SJSA1 (cell line): Measurements from ENCODE around the gene GALNT10. TPM values are rescaled to one million over a fixed set of nuclear protein-coding genes. Genes with fewer than 3 reads are reported as not detected.

Source experiments
- DNase-seq, 2 experiments: peaks; one replicate each; pipeline ENCODE4 v3.0.0-alpha.2; 2015 to 2020; ENCODE audit warnings: low spot score in 2 of 2, low read depth in 1 of 2
- H3K27ac ChIP-seq: fragments of 250-450 bp; sonication (Bioruptor Pico); 2 replicates; pipeline ENCODE4 v1.5.1; 2020; ENCODE audit warnings: mild to moderate bottlenecking, moderate library complexity
- H3K27me3 ChIP-seq: fragments of 250-450 bp; sonication (Bioruptor Pico); replicated peaks from 2 replicates; pipeline ENCODE4 v1.5.1; 2020; ENCODE audit warnings: mild to moderate bottlenecking, moderate library complexity
- H3K36me3 ChIP-seq: fragments of 250-450 bp; sonication (Bioruptor Pico); 2 replicates; pipeline ENCODE4 v1.5.1; 2020; ENCODE audit warnings: mild to moderate bottlenecking
- H3K4me1 ChIP-seq: fragments of 250-450 bp; sonication (Bioruptor Pico); replicated peaks from 2 replicates; pipeline ENCODE4 v1.6.1; 2021; ENCODE audit warnings: mild to moderate bottlenecking
- H3K4me3 ChIP-seq: fragments of 250-450 bp; sonication (Bioruptor Pico); 2 replicates; pipeline ENCODE4 v1.5.1; 2020; ENCODE audit warnings: mild to moderate bottlenecking
- H3K9me3 ChIP-seq: fragments of 250-450 bp; sonication (Bioruptor Pico); replicated peaks from 2 replicates; pipeline ENCODE4 v1.5.1; 2020; ENCODE audit warnings: mild to moderate bottlenecking
- total RNA-seq: library from RNA; depleted of rRNA; stranded (reverse); fragments of >200 nt; shearing (Covaris generic); gene quantifications from 2 replicates; pipeline ENCODE4 v1.2.3, GENCODE V29; 2014; rRNA removed

GALNT10 gene
- total RNA-seq, 1 experiment from 2014 or later, result 61.9 TPM

- peak; percentile 82 to 85 for DNase-seq
- Histone ChIP-seq H3K4me1 (peaks cover 11% of the 10 kb centered on the region), H3K36me3 (no peaks in the 10 kb centered on the region), H3K27me3 (peaks cover 30% of the 10 kb centered on the region), H3K9me3 (no peaks in the 10 kb centered on the region), H3K27ac (no peak overlapping the region), H3K4me3 (no peak overlapping the region)
These were observed 277.3 kb downstream of the GALNT10 start for GRCh38 chr5:154467655-154468354.

GRCh38 chr5:154470137-154470536, 279.6 kb downstream of the GALNT10 start:
- no peaks in the 10 kb centered on the region for H3K36me3 ChIP-seq
- no peak overlapping the region for H3K4me3 ChIP-seq
- H3K4me1 ChIP-seq, result peaks cover 11% of the 10 kb centered on the region
- no peaks in the 10 kb centered on the region for H3K9me3 ChIP-seq
- no peak overlapping the region for H3K27ac ChIP-seq
- H3K27me3 ChIP-seq, result peaks cover 54% of the 10 kb centered on the region
- DNase-seq, result no peak

Other genes starting within 250 kb of the GALNT10 start
- gene FAM114A2, start 151.8 kb upstream of the GALNT10 start, total RNA-seq, result 36.6 and 49.1 TPM in 2 replicates
- gene MFAP3, start 151.8 kb upstream of the GALNT10 start, total RNA-seq, result 42.9 and 87.4 TPM in 2 replicates